Body of pancreas (tissue), 4 donors: ENCODE data around the gene RAVER1.

ENCODE experiments used
- CTCF ChIP-seq, 7 experiments: fragments of 450-650 bp in 4 of 7; fragments of 200-600 bp in 3 of 7; sonication (generic) in 3 of 7; IDR thresholded peaks; one replicate each; pipeline ENCODE4 v1.5.1; 2016 to 2019; ENCODE audit warnings: antibody characterized with exemption in 7 of 7
- POLR2A ChIP-seq, 3 donors: fragments of 450-650 bp; IDR thresholded peaks; one replicate each; pipeline ENCODE4 v1.6.1; 2016; ENCODE audit warnings: antibody characterized with exemption in 3 of 3, mild to moderate bottlenecking in 2 of 3

DNA sequence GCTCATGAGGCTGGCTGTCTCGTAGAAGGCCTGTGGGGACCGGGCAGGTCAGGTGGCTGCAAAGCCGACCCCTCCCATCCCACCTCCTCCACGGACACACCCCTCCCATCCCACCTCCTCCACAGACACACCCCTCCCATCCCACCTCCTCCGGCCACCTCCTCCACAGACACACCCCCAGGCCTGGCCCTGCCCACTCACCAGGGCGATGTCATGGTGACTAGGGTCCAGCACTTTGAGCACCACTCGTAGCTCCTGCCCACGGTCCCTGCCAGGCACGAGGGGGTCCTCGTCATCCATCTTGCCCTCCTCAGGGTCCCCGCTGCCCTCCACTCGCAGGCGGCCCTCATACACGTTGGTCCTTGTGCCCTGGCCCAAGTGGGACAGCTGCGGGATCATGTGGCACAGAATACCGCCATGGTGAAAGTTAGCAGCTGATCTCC, 28.3 kb upstream of the RAVER1 start:
- no peak for TF ChIP-seq CTCF (IDR thresholded peaks at IDR 0.05)
- TF ChIP-seq POLR2A (IDR thresholded peaks at IDR 0.05), result no peak
